K562 (cell line): ENCODE measurements around the gene PPP1R14B. TPM values are rescaled to one million over a fixed set of nuclear protein-coding genes. Genes with fewer than 3 reads are reported as not detected.

Source experiments
- ATF4 ChIP-seq: fragments of 450-650 bp; formaldehyde crosslinking; IDR thresholded peaks from 2 replicates; pipeline ENCODE4 v1.4.0; 2022; ENCODE audit warnings: mild to moderate bottlenecking, moderate library complexity
- ELF4 ChIP-seq: fragments of 450-650 bp; formaldehyde crosslinking; IDR thresholded peaks from 2 replicates; pipeline ENCODE4 v1.4.0; 2022; ENCODE audit warnings: missing genetic modification characterization
- JUN ChIP-seq, 2 experiments: sonication (generic) in 1 of 2; formaldehyde crosslinking in 1 of 2; IDR thresholded peaks; 2 replicates each; pipeline versions ENCODE4 v1.6.1 to v1.8.0; 2012 to 2022; ENCODE audit warnings: borderline replicate concordance in 2 of 2, mild to moderate bottlenecking in 2 of 2, improper control_type of control experiment in 1 of 2, low read depth in 1 of 2, low read length in 1 of 2, missing genetic modification reagents in 1 of 2
- NFXL1 ChIP-seq: fragments of 450-650 bp; formaldehyde crosslinking; IDR thresholded peaks from 2 replicates; pipeline ENCODE4 v1.4.0; 2021; ENCODE audit warnings: mild to moderate bottlenecking
- NR1H2 ChIP-seq: sonication (generic); formaldehyde crosslinking; IDR thresholded peaks from 2 replicates; pipeline ENCODE4 v1.4.0; 2020; ENCODE audit warnings: mild to moderate bottlenecking, missing genetic modification reagents
- PHF8 ChIP-seq: fragments of 200-600 bp; sonication (generic); IDR thresholded peaks from 2 replicates; pipeline ENCODE4 v1.6.1; 2012; ENCODE audit warnings: mixed run types, mild to moderate bottlenecking, inconsistent platforms, low read length, moderate library complexity, borderline replicate concordance
- SP1 ChIP-seq: sonication (generic); formaldehyde crosslinking; IDR thresholded peaks from 2 replicates; pipeline ENCODE4 v1.8.1; 2022; ENCODE audit warnings: mild to moderate bottlenecking, missing genetic modification reagents
- TCF7 ChIP-seq: sonication (generic); IDR thresholded peaks from 2 replicates; pipeline ENCODE4 v1.6.1; 2016; ENCODE audit warnings: antibody characterized with exemption, borderline replicate concordance
- TEAD4 ChIP-seq, 2 experiments: sonication (generic) in 1 of 2; formaldehyde crosslinking in 1 of 2; IDR thresholded peaks; 2 replicates each; pipeline versions ENCODE4 v1.6.1 to v1.8.0; 2012 to 2022; ENCODE audit warnings: borderline replicate concordance in 1 of 2, inconsistent platforms in 1 of 2, low read length in 1 of 2, mild to moderate bottlenecking in 1 of 2, missing genetic modification reagents in 1 of 2
- TRIM24 ChIP-seq, 2 experiments: fragments of 450-650 bp; IDR thresholded peaks; 2 replicates each; pipeline ENCODE4 v1.6.1; 2016
- U2AF1 ChIP-seq: fragments of 200-400 bp; formaldehyde crosslinking; optimal IDR thresholded peaks from 2 replicates; pipeline ENCODE3; 2017; ENCODE audit warnings: mild to moderate bottlenecking, low read depth, low read length, moderate library complexity
- USF1 ChIP-seq: sonication (generic); formaldehyde crosslinking; IDR thresholded peaks from 2 replicates; pipeline ENCODE4 v1.9.0; 2022; ENCODE audit warnings: mild to moderate bottlenecking, missing genetic modification reagents
- polyA plus RNA-seq, 8 experiments: library from polyadenylated mRNA; depleted of rRNA in 4 of 8; stranded (reverse) in 5 of 8; unstranded in 3 of 8; fragments of >200 nt; fragmentation: Nextera tagmentation in 2 of 8; fragmentation: Illumina TruSeq in 1 of 8; extraction: Ambion mirVana in 2 of 8; extraction: Trizol in 1 of 8; gene quantifications; 2 replicates each; pipeline versions ENCODE4 v1.2.1 to v1.2.3, GENCODE V29; 2011 to 2014; ENCODE audit warnings: inconsistent platforms in 1 of 8, missing spikeins in 1 of 8
- total RNA-seq, 7 experiments: library from RNA; depleted of rRNA in 6 of 7; stranded (reverse); fragments of >200 nt in 6 of 7; fragmentation: Illumina TruSeq in 2 of 7; extraction: Trizol in 2 of 7; gene quantifications; 2 replicates each; pipeline versions ENCODE4 v1.2.1 to v1.2.3, GENCODE V29; 2011 to 2021; ENCODE audit warnings: low replicate concordance in 1 of 7
- TF ChIP-seq, protein P1 (sequence below): fragments of 250-450 bp; sonication (Bioruptor Pico); IDR thresholded peaks from 2 replicates; pipeline ENCODE4 v1.4.0; 2020; ENCODE audit warnings: mild to moderate bottlenecking, moderate library complexity, borderline replicate concordance
- TF ChIP-seq, protein P2 (sequence below): fragments of 250-450 bp; sonication (Bioruptor Pico); IDR thresholded peaks from 2 replicates; pipeline ENCODE4 v1.8.0; 2022; ENCODE audit warnings: moderate library complexity, mild to moderate bottlenecking, inconsistent platforms
- TF ChIP-seq, protein P3 (sequence below): fragments of 250-450 bp; sonication (Bioruptor Pico); IDR thresholded peaks from 2 replicates; pipeline ENCODE4 v1.4.0; 2020; ENCODE audit warnings: mild to moderate bottlenecking
- TF ChIP-seq, protein P4 (sequence below): fragments of 450-650 bp; IDR thresholded peaks from 2 replicates; pipeline ENCODE4 v1.6.1; 2016; ENCODE audit warnings: missing biosample characterization, missing genetic modification characterization

PPP1R14B gene
- total and polyA plus RNA-seq, 9 of the 15 experiments (the other 6 are each of a cell fraction or from before 2014, with no cell fraction given) = 7.7 to 566 (median 212) TPM

GRCh38 chr11:64269540-64270220, 22.9 kb upstream of the PPP1R14B start (continued):
- TF ChIP-seq ELF4 (peak; percentile 93), JUN (IDR thresholded peaks at IDR 0.05; ENCODE audit: borderline replicate concordance, low read depth, low read length) (0 out of 2 replicates have a peak, but pooled peaks have one; percentile 8), JUN (CRISPR knock-in tag; IDR thresholded peaks at IDR 0.05; ENCODE audit: borderline replicate concordance) (peak; percentile 90; the same call in 1 of the 2 replicates), TCF7 (peak; percentile 47; the same call in 1 of the 2 replicates), U2AF1 (peak; percentile 84), USF1 (no peak; the same call in 1 of the 2 replicates), TRIM24 (IDR thresholded peaks at IDR 0.05) (peak in 1 of 2 experiments; percentile 76; a peak in 1 of 4 replicates), SP1 (CRISPR knock-in tag) (peak; percentile 98), NFXL1 (CRISPR knock-in tag) (no peak), PHF8 (peak; percentile 57; the same call in 1 of the 2 replicates), NR1H2 (CRISPR knock-in tag) (peak; percentile 98; the same call in 1 of the 2 replicates), TEAD4 (IDR thresholded peaks at IDR 0.05; ENCODE audit: low read length) (no peak), TEAD4 (CRISPR knock-in tag; IDR thresholded peaks at IDR 0.05; ENCODE audit: borderline replicate concordance) (no peak), ATF4 (CRISPR knock-in tag) (peak; percentile 82)
- TF ChIP-seq, protein P1, sequence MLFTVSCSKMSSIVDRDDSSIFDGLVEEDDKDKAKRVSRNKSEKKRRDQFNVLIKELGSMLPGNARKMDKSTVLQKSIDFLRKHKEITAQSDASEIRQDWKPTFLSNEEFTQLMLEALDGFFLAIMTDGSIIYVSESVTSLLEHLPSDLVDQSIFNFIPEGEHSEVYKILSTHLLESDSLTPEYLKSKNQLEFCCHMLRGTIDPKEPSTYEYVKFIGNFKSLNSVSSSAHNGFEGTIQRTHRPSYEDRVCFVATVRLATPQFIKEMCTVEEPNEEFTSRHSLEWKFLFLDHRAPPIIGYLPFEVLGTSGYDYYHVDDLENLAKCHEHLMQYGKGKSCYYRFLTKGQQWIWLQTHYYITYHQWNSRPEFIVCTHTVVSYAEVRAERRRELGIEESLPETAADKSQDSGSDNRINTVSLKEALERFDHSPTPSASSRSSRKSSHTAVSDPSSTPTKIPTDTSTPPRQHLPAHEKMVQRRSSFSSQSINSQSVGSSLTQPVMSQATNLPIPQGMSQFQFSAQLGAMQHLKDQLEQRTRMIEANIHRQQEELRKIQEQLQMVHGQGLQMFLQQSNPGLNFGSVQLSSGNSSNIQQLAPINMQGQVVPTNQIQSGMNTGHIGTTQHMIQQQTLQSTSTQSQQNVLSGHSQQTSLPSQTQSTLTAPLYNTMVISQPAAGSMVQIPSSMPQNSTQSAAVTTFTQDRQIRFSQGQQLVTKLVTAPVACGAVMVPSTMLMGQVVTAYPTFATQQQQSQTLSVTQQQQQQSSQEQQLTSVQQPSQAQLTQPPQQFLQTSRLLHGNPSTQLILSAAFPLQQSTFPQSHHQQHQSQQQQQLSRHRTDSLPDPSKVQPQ (CRISPR knock-in tag) = peak; percentile 54; the same call in 1 of the 2 replicates
- TF ChIP-seq, protein P2, sequence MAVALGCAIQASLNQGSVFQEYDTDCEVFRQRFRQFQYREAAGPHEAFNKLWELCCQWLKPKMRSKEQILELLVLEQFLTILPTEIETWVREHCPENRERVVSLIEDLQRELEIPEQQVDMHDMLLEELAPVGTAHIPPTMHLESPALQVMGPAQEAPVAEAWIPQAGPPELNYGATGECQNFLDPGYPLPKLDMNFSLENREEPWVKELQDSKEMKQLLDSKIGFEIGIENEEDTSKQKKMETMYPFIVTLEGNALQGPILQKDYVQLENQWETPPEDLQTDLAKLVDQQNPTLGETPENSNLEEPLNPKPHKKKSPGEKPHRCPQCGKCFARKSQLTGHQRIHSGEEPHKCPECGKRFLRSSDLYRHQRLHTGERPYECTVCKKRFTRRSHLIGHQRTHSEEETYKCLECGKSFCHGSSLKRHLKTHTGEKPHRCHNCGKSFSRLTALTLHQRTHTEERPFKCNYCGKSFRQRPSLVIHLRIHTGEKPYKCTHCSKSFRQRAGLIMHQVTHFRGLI (CRISPR knock-in tag) = peak; percentile 57; the same call in 1 of the 2 replicates
- TF ChIP-seq, protein P3, sequence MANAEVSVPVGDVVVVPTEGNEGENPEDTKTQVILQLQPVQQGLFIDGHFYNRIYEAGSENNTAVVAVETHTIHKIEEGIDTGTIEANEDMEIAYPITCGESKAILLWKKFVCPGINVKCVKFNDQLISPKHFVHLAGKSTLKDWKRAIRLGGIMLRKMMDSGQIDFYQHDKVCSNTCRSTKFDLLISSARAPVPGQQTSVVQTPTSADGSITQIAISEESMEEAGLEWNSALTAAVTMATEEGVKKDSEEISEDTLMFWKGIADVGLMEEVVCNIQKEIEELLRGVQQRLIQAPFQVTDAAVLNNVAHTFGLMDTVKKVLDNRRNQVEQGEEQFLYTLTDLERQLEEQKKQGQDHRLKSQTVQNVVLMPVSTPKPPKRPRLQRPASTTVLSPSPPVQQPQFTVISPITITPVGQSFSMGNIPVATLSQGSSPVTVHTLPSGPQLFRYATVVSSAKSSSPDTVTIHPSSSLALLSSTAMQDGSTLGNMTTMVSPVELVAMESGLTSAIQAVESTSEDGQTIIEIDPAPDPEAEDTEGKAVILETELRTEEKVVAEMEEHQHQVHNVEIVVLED (CRISPR knock-in tag) = 0 out of 2 replicates have a peak, but pooled peaks have one; percentile 4
- TF ChIP-seq, protein P4, sequence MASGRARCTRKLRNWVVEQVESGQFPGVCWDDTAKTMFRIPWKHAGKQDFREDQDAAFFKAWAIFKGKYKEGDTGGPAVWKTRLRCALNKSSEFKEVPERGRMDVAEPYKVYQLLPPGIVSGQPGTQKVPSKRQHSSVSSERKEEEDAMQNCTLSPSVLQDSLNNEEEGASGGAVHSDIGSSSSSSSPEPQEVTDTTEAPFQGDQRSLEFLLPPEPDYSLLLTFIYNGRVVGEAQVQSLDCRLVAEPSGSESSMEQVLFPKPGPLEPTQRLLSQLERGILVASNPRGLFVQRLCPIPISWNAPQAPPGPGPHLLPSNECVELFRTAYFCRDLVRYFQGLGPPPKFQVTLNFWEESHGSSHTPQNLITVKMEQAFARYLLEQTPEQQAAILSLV (tag) = peak; percentile 73; the same call in 1 of the 2 replicates
